Endothelial cell of umbilical vein (primary cell): ENCODE data around the gene PDHA1. TPM values are rescaled to one million over a fixed set of nuclear protein-coding genes. Genes with fewer than 3 reads are reported as not detected.

Experiments used
- BruUV-seq: library from RNA; stranded (reverse); fragments of 400-500 nt; replicated peaks from 2 replicates; lab custom pipeline; 2021; lab: Mats Ljungman, UMichigan
- CTCF ChIA-PET: fragments of 300-600, 350-600 bp; sonication (Branson Sonifier 250); formaldehyde crosslinking; loops from one replicate; lab custom pipeline; 2021; ENCODE audit warnings: antibody characterized with exemption, inconsistent platforms; lab: Charles Lee
- POLR2A ChIA-PET: fragments of 300-600, 350-600 bp; sonication (Branson Sonifier 250); formaldehyde crosslinking; loops from one replicate; lab custom pipeline; 2021; ENCODE audit warnings: antibody characterized with exemption, inconsistent platforms; lab: Charles Lee
- DNase-seq: peaks from one replicate; pipeline ENCODE4 v3.0.0-alpha.2; 2011; ENCODE audit warnings: low read depth, low spot score
- FAIRE-seq: peaks from 2 replicates; lab custom pipeline; 2011; peaks lifted over from hg19 to GRCh38; lab: Jason Lieb, UNC
- H2AFZ ChIP-seq: 2 replicates; pipeline ENCODE4 v1.6.0; 2012; ENCODE audit warnings: low read depth, low read length, control low read depth, inconsistent platforms
- H3K27ac ChIP-seq: 2 replicates; pipeline ENCODE4 v1.5.1; 2011; ENCODE audit warnings: low read depth, mild to moderate bottlenecking, control low read depth, low read length, moderate library complexity; ENCODE audit not compliant: insufficient read depth
- H3K27me3 ChIP-seq, 2 experiments: 2 replicates each; pipeline versions ENCODE4 v1.6.0 to v1.6.1; 2011; ENCODE audit warnings: low read length in 2 of 2, mixed read lengths in 1 of 2; ENCODE audit not compliant: control insufficient read depth in 2 of 2, insufficient read depth in 2 of 2
- H3K36me3 ChIP-seq, 2 experiments: 2 replicates in 1 of 2; 3 replicates in 1 of 2; pipeline ENCODE4 v1.5.1; 2011; ENCODE audit warnings: low read length in 2 of 2, mild to moderate bottlenecking in 1 of 2, moderate library complexity in 1 of 2; ENCODE audit not compliant: control insufficient read depth in 2 of 2, insufficient read depth in 2 of 2; ENCODE audit errors: extremely low read depth in 1 of 2
- H3K4me1 ChIP-seq: 3 replicates; pipeline ENCODE4 v1.5.1; 2011; ENCODE audit warnings: mild to moderate bottlenecking, low read length; ENCODE audit not compliant: control insufficient read depth, insufficient read depth; ENCODE audit errors: extremely low read depth
- H3K4me2 ChIP-seq: 2 replicates; pipeline ENCODE4 v1.6.1; 2011; ENCODE audit warnings: low read length, control low read depth, mixed read lengths; ENCODE audit not compliant: insufficient read depth
- H3K4me3 ChIP-seq, 3 experiments: fragments of 200-600 bp in 1 of 3; sonication (generic), shearing (Covaris generic) in 1 of 3; replicated peaks in 1 of 3; 2 replicates each; pipeline ENCODE4 v1.5.1; 2011 to 2016; ENCODE audit warnings: control low read depth in 3 of 3, low read length in 3 of 3, mild to moderate bottlenecking in 2 of 3, inconsistent platforms in 1 of 3, low read depth in 1 of 3, moderate library complexity in 1 of 3; ENCODE audit not compliant: insufficient read depth in 1 of 3
- H3K79me2 ChIP-seq: 2 replicates; pipeline ENCODE4 v1.6.0; 2012; ENCODE audit warnings: low read length, inconsistent platforms; ENCODE audit not compliant: control insufficient read depth, insufficient read depth
- H3K9ac ChIP-seq: replicated peaks from 2 replicates; pipeline ENCODE3; 2011; ENCODE audit warnings: low read length, control low read depth; ENCODE audit not compliant: insufficient read depth; ENCODE audit errors: extremely low read depth
- H3K9me1 ChIP-seq: replicated peaks from 3 replicates; pipeline ENCODE4 v1.6.0; 2011; ENCODE audit warnings: mild to moderate bottlenecking, low read length; ENCODE audit not compliant: control insufficient read depth, insufficient read depth; ENCODE audit errors: extremely low read depth
- H3K9me3 ChIP-seq: replicated peaks from 2 replicates; pipeline ENCODE4 v1.5.1; 2012; ENCODE audit warnings: low read length, inconsistent platforms; ENCODE audit not compliant: control insufficient read depth, insufficient read depth
- H4K20me1 ChIP-seq: replicated peaks from 2 replicates; pipeline ENCODE3; 2011; ENCODE audit warnings: mild to moderate bottlenecking, low read length; ENCODE audit not compliant: control insufficient read depth, insufficient read depth; ENCODE audit errors: extremely low read depth
- EZH2 ChIP-seq: IDR thresholded peaks from 2 replicates; pipeline ENCODE4 v1.6.1; 2012; ENCODE audit warnings: borderline replicate concordance, low read depth, mild to moderate bottlenecking, moderate library complexity, low read length, inconsistent platforms; ENCODE audit not compliant: severe bottlenecking
- FOS ChIP-seq: IDR thresholded peaks from 2 replicates; pipeline ENCODE4 v1.6.1; 2011; ENCODE audit warnings: mild to moderate bottlenecking, low read length, moderate library complexity, borderline replicate concordance; ENCODE audit not compliant: insufficient read depth
- GATA2 ChIP-seq: IDR thresholded peaks from 2 replicates; pipeline ENCODE4 v1.7.0; 2011; ENCODE audit warnings: low read depth, mild to moderate bottlenecking, moderate library complexity, mixed read lengths, low read length; ENCODE audit not compliant: insufficient read length, insufficient read depth
- JUN ChIP-seq: IDR thresholded peaks from 2 replicates; pipeline ENCODE4 v1.6.1; 2011; ENCODE audit warnings: borderline replicate concordance, low read depth; ENCODE audit not compliant: insufficient read length, insufficient read depth
- MYC ChIP-seq: IDR thresholded peaks from one replicate; pipeline ENCODE4 v1.6.1; 2011; ENCODE audit warnings: mild to moderate bottlenecking, low read depth, low read length
- POLR2A ChIP-seq: IDR thresholded peaks from 2 replicates; pipeline ENCODE4 v1.6.1; 2012; ENCODE audit warnings: low read depth, mild to moderate bottlenecking, control low read depth, low read length
- POLR2AphosphoS5 ChIP-seq: IDR thresholded peaks from 2 replicates; pipeline ENCODE4 v1.6.1; 2012; ENCODE audit warnings: low read depth, mild to moderate bottlenecking, control low read depth, low read length, moderate library complexity; ENCODE audit not compliant: insufficient read depth
- dilution Hi-C: fragments of 300-500 bp; cut with MboI; formaldehyde crosslinking; loops from one replicate; pipeline ENCODE4 v1.15.0; 2019; ENCODE audit warnings: low sequenced_read_pairs; ENCODE audit not compliant: extremely low pct_ligation_motif_present
- intact Hi-C: fragments of 100-400 bp; cut with micrococcal nuclease; formaldehyde crosslinking; loops from one replicate; pipeline ENCODE4 v1.10.0; 2022
- polyA plus RNA-seq, 4 experiments: library from polyadenylated mRNA; depleted of rRNA in 3 of 4; stranded (reverse) in 3 of 4; unstranded in 1 of 4; fragments of >200 nt; gene quantifications; 2 replicates each; pipeline versions ENCODE4 v1.2.1 to v1.2.3, GENCODE V29; 2011 to 2012; ENCODE audit warnings: missing spikeins in 1 of 4
- total RNA-seq: library from RNA; stranded (reverse); gene quantifications from 2 replicates; pipeline ENCODE4 v1.2.3, GENCODE V29; 2021
- TF ChIP-seq, protein P1 (sequence below), 2 donors: IDR thresholded peaks; 1 replicate in 1 of 2; 2 replicates in 1 of 2; pipeline ENCODE4 v1.5.1; 2011; ENCODE audit warnings: low read length in 2 of 2, mild to moderate bottlenecking in 2 of 2, moderate library complexity in 2 of 2, control low read depth in 1 of 2, inconsistent platforms in 1 of 2, low read depth in 1 of 2; ENCODE audit not compliant: insufficient read depth in 1 of 2; ENCODE audit errors: extremely low read depth in 1 of 2
- TF ChIP-seq, protein P2 (sequence below): IDR thresholded peaks from 2 replicates; pipeline ENCODE4 v1.6.1; 2011; ENCODE audit not compliant: insufficient read depth, insufficient read length

PDHA1 gene
- total and polyA plus RNA-seq, 2 donors (not counting 3 experiments of a cell fraction or from before 2014, with no cell fraction given), result 76.8 to 138 TPM

DNA sequence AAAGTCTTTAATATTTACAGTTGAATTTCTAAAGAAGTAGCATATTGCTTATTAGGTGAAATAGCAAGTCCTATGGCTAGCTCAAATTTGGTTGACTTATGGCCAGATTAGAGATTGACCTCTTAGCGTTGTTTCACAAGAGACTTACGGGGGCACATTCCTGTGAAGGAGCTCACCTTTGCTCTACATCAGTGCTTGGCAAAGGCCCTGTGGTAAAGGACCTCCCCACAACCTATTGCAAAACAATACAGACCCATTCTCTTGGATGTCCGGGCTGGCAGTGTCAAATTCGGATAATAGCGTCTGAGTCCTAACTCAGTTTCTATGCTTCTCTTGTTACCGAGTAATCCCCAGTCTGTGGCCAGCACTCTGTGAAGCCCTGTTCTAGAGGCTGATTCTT, 10.9 kb downstream of the PDHA1 start:
- CTCF ChIA-PET, result no interaction called here
- peaks cover 6 to 14% of the 10 kb centered on the region in 2 experiments for H3K36me3 ChIP-seq
- H4K20me1 ChIP-seq, result no peaks in the 10 kb centered on the region
- FAIRE-seq, result no peak
- TF ChIP-seq EZH2 (no peak), FOS (no peak), POLR2A (no peak), GATA2 (no peak), POLR2AphosphoS5 (no peak), MYC (no peak), JUN (no peak)
- TF ChIP-seq, protein P1, sequence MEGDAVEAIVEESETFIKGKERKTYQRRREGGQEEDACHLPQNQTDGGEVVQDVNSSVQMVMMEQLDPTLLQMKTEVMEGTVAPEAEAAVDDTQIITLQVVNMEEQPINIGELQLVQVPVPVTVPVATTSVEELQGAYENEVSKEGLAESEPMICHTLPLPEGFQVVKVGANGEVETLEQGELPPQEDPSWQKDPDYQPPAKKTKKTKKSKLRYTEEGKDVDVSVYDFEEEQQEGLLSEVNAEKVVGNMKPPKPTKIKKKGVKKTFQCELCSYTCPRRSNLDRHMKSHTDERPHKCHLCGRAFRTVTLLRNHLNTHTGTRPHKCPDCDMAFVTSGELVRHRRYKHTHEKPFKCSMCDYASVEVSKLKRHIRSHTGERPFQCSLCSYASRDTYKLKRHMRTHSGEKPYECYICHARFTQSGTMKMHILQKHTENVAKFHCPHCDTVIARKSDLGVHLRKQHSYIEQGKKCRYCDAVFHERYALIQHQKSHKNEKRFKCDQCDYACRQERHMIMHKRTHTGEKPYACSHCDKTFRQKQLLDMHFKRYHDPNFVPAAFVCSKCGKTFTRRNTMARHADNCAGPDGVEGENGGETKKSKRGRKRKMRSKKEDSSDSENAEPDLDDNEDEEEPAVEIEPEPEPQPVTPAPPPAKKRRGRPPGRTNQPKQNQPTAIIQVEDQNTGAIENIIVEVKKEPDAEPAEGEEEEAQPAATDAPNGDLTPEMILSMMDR (IDR thresholded peaks at IDR 0.05; ENCODE audit: extremely low read depth in 1 of 2, insufficient read depth in 1 of 2, low read depth in 1 of 2, low read length in 2 of 2), result no peak
- TF ChIP-seq, protein P2, sequence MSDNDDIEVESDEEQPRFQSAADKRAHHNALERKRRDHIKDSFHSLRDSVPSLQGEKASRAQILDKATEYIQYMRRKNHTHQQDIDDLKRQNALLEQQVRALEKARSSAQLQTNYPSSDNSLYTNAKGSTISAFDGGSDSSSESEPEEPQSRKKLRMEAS, result no peak
- H3K4me1 ChIP-seq, result no peaks in the 10 kb centered on the region
- H3K4me2 ChIP-seq, result no peak overlapping the region
- H3K9ac ChIP-seq, result no peak overlapping the region
- H3K27me3 ChIP-seq, result no peaks in the 10 kb centered on the region
- no peak overlapping the region for H3K4me3 ChIP-seq
- H3K79me2 ChIP-seq, result no peaks in the 10 kb centered on the region
- H3K27ac ChIP-seq, result no peak overlapping the region
- dilution Hi-C loops (no loop called here), intact Hi-C loops (no loop called here)
- POLR2A ChIA-PET, result no interaction called here
- H3K9me1 ChIP-seq, result no peaks in the 10 kb centered on the region
- no peak overlapping the region for H2AFZ ChIP-seq
- no TSS peak for BruUV-seq
- DNase-seq, result no peak
- no peaks in the 10 kb centered on the region for H3K9me3 ChIP-seq
